Osteoblast (primary cell): ENCODE data around the gene NACA2. TPM values are rescaled to one million over a fixed set of nuclear protein-coding genes. Genes with fewer than 3 reads are reported as not detected.

Experiments
- DNase-seq: peaks from one replicate; pipeline ENCODE4 v3.0.0; 2011; ENCODE audit warnings: low spot score, mixed read lengths; ENCODE audit not compliant: insufficient read length; ENCODE audit errors: missing footprints
- H2AFZ ChIP-seq: 2 replicates; pipeline ENCODE4 v1.6.0; 2011; ENCODE audit warnings: mild to moderate bottlenecking, low read length
- H3K27ac ChIP-seq: 2 replicates; pipeline ENCODE4 v1.5.1; 2011; ENCODE audit warnings: mild to moderate bottlenecking, low read depth, low read length, moderate library complexity
- H3K27me3 ChIP-seq: 2 replicates; pipeline ENCODE4 v1.6.0; 2012; ENCODE audit warnings: mild to moderate bottlenecking, control low read depth, inconsistent platforms, low read length, moderate library complexity; ENCODE audit not compliant: insufficient read depth
- H3K36me3 ChIP-seq: 2 replicates; pipeline ENCODE4 v1.5.1; 2011; ENCODE audit warnings: mild to moderate bottlenecking, low read length, control low read depth, moderate library complexity; ENCODE audit not compliant: insufficient read depth
- H3K4me1 ChIP-seq: 2 replicates; pipeline ENCODE4 v1.5.1; 2011; ENCODE audit warnings: mild to moderate bottlenecking, low read length, control low read depth, moderate library complexity; ENCODE audit not compliant: insufficient read depth
- H3K4me2 ChIP-seq: 2 replicates; pipeline ENCODE4 v1.6.0; 2011; ENCODE audit warnings: mild to moderate bottlenecking, low read length; ENCODE audit not compliant: insufficient read depth
- H3K4me3 ChIP-seq: fragments of 200-600 bp; sonication (generic); 3 replicates; pipeline ENCODE4 v1.5.1; 2012; ENCODE audit warnings: mild to moderate bottlenecking, low read length, inconsistent platforms; ENCODE audit not compliant: insufficient read depth
- H3K79me2 ChIP-seq: 2 replicates; pipeline ENCODE4 v1.6.0; 2012; ENCODE audit warnings: mild to moderate bottlenecking, low read length, control low read depth, inconsistent platforms; ENCODE audit not compliant: insufficient read depth
- H3K9me3 ChIP-seq: 2 replicates; pipeline ENCODE4 v1.5.1; 2011; ENCODE audit warnings: low read depth, low read length, control low read depth
- H4K20me1 ChIP-seq: 2 replicates; pipeline ENCODE4 v1.6.0; 2012; ENCODE audit warnings: mild to moderate bottlenecking, low read length, control low read depth; ENCODE audit not compliant: insufficient read depth
- total RNA-seq: library from RNA; depleted of rRNA; stranded (reverse); fragments of >200 nt; gene quantifications from 2 replicates; pipeline ENCODE4 v1.2.3, GENCODE V29; 2012
- TF ChIP-seq, protein P1 (sequence below): IDR thresholded peaks from 2 replicates; pipeline ENCODE4 v1.5.1; 2011; ENCODE audit warnings: mild to moderate bottlenecking, low read depth, low read length, moderate library complexity; ENCODE audit errors: extremely low read depth

Gene NACA2
- total RNA-seq, 1 donor, result under 0.01 TPM

DNA sequence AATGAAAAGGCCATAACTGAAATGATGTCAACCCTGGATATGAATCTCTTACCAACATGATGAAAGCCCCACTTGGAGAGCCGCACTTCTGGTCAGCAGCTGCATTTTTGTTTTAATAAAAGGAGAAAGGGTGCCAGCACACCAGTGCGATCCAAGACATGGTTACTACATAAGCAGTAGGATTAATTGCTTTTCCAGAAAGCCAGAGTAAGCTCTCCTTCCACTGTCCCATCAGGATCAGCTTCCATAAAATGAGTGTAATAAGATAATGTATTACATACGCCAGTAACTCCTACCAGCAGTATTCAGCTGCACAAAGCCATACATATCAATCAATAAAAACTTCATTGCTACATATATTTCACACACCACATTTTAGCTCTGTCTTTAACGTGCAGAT, 26.3 kb upstream of the NACA2 start:
- no peaks in the 10 kb centered on the region for H4K20me1 ChIP-seq
- TF ChIP-seq, protein P1, sequence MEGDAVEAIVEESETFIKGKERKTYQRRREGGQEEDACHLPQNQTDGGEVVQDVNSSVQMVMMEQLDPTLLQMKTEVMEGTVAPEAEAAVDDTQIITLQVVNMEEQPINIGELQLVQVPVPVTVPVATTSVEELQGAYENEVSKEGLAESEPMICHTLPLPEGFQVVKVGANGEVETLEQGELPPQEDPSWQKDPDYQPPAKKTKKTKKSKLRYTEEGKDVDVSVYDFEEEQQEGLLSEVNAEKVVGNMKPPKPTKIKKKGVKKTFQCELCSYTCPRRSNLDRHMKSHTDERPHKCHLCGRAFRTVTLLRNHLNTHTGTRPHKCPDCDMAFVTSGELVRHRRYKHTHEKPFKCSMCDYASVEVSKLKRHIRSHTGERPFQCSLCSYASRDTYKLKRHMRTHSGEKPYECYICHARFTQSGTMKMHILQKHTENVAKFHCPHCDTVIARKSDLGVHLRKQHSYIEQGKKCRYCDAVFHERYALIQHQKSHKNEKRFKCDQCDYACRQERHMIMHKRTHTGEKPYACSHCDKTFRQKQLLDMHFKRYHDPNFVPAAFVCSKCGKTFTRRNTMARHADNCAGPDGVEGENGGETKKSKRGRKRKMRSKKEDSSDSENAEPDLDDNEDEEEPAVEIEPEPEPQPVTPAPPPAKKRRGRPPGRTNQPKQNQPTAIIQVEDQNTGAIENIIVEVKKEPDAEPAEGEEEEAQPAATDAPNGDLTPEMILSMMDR, result no peak

DNA sequence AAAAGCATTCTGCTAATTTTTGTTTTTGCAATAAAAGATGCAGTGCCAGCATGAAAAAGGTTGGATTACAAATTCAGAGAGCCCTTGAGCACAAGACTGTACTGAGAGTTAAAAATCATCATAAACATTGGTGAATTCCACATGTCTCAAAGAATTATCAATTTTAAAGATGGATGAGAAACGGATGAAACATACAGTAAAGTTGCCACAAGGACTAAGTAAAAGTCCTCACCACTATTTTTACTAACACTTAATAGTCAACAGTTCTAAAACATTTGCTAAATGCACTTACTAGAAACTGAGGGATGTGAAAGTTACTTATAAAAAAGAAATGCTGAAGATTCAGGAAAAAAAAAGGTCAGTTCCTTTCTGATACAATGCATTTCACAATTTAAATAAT, 25.8 kb upstream of the NACA2 start:
- peaks cover 3% of the 10 kb centered on the region for H3K9me3 ChIP-seq
- peaks cover 12% of the 10 kb centered on the region for H3K4me1 ChIP-seq
- peaks cover 8% of the 10 kb centered on the region for H3K27me3 ChIP-seq
- H3K79me2 ChIP-seq, result no peaks in the 10 kb centered on the region
- H2AFZ ChIP-seq, result no peak overlapping the region
- no peak overlapping the region for H3K4me3 ChIP-seq
- TF ChIP-seq, protein P1, result no peak
- no peak overlapping the region for H3K27ac ChIP-seq
- no peaks in the 10 kb centered on the region for H4K20me1 ChIP-seq
- H3K4me2 ChIP-seq, result peak overlapping the region; percentile 54
- no peaks in the 10 kb centered on the region for H3K36me3 ChIP-seq
- peak; percentile 22 for DNase-seq

More for the DNA sequence above, 26.3 kb upstream of the NACA2 start:
- Histone ChIP-seq H3K4me1 (peaks cover 12% of the 10 kb centered on the region), H3K36me3 (no peaks in the 10 kb centered on the region), H3K27ac (no peak overlapping the region), H3K9me3 (peaks cover 3% of the 10 kb centered on the region), H3K27me3 (peaks cover 4% of the 10 kb centered on the region), H3K4me3 (no peak overlapping the region), H3K4me2 (no peak overlapping the region), H3K79me2 (no peaks in the 10 kb centered on the region), H2AFZ (no peak overlapping the region)
- no peak for DNase-seq

DNA sequence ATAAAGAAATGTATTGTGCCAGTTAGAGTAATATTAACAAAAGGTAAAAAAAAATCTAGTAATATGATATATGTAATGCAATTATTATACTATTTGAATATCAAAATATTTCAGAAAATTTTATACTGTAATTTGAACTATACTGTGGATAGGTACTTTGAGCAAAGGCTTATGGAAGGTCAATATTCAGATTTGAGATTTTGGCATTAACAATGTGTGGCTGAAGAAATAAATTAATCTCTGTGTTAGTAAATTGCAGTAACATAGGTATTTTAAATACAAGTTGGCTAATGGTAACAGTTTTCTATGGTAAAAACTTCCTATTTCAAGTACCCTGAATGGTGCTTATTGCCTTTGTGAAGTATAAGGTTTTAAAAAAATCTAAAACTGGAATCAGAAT, 23.2 kb upstream of the NACA2 start:
- Histone ChIP-seq H3K4me1 (peaks cover 12% of the 10 kb centered on the region), H3K4me2 (no peak overlapping the region), H3K4me3 (no peak overlapping the region), H3K36me3 (no peaks in the 10 kb centered on the region), H2AFZ (no peak overlapping the region), H3K9me3 (peaks cover 3% of the 10 kb centered on the region), H3K79me2 (no peaks in the 10 kb centered on the region), H3K27me3 (peaks cover 21% of the 10 kb centered on the region), H4K20me1 (no peaks in the 10 kb centered on the region), H3K27ac (no peak overlapping the region)
- no peak for DNase-seq
- TF ChIP-seq, protein P1, result no peak

DNA sequence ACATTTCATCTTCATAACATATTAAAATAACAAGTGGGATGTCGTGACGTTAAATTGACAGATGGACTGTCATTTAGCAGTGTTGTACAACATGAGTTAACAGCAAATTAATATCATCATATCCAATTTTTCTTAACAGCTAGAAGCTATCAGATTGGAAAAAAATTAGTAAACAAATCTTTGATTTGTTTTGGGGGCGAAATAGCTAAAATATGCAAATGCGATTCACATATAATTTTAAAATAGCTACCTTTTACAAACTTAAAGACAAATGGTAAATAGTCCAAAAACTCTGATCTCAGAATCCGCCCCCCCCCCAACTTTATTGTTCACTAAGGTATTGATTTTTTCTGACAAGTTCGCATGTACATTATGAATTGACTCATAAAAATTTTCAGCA, 20.3 kb upstream of the NACA2 start:
- no peaks in the 10 kb centered on the region for H3K9me3 ChIP-seq
- H3K4me3 ChIP-seq, result no peak overlapping the region
- peaks cover 12% of the 10 kb centered on the region for H3K4me1 ChIP-seq
- no peak for DNase-seq
- peaks cover 21% of the 10 kb centered on the region for H3K27me3 ChIP-seq
- no peaks in the 10 kb centered on the region for H4K20me1 ChIP-seq
- TF ChIP-seq, protein P1, result no peak
- H3K36me3 ChIP-seq, result no peaks in the 10 kb centered on the region
- no peak overlapping the region for H3K27ac ChIP-seq
- no peaks in the 10 kb centered on the region for H3K79me2 ChIP-seq
- H3K4me2 ChIP-seq, result no peak overlapping the region
- no peak overlapping the region for H2AFZ ChIP-seq
